Epithelial cell of proximal tubule (primary cell): ENCODE results near the gene APOA5. TPM values are rescaled to one million over a fixed set of nuclear protein-coding genes. Genes with fewer than 3 reads are reported as not detected.

Experiments used
- DNase-seq: peaks from one replicate; pipeline ENCODE4 v3.0.0-alpha.2; 2011; ENCODE audit warnings: low read depth
- H3K4me3 ChIP-seq: 2 replicates; pipeline ENCODE4 v1.5.1; 2011; ENCODE audit warnings: low read depth, mild to moderate bottlenecking, low read length
- total RNA-seq: library from RNA; depleted of rRNA; stranded (reverse); fragments of >200 nt; gene quantifications from 2 replicates; pipeline ENCODE4 v1.2.3, GENCODE V29; 2015
- TF ChIP-seq, protein P1 (sequence below): conservative IDR thresholded peaks from 2 replicates; pipeline ENCODE4 v1.5.1; 2012; ENCODE audit warnings: low read depth, mild to moderate bottlenecking, low read length

APOA5 gene
- not detected in 2 replicates for total RNA-seq

GRCh38 chr11:116791813-116792143 is at the start of gene APOA5:
TSS of gene APOA5 (minus strand) at chr11:116791879. CDS start at chr11:116791860, 19 bp downstream.
- H3K4me3 ChIP-seq: no peak within 1 kb of the TSS
- TF ChIP-seq, protein P1, sequence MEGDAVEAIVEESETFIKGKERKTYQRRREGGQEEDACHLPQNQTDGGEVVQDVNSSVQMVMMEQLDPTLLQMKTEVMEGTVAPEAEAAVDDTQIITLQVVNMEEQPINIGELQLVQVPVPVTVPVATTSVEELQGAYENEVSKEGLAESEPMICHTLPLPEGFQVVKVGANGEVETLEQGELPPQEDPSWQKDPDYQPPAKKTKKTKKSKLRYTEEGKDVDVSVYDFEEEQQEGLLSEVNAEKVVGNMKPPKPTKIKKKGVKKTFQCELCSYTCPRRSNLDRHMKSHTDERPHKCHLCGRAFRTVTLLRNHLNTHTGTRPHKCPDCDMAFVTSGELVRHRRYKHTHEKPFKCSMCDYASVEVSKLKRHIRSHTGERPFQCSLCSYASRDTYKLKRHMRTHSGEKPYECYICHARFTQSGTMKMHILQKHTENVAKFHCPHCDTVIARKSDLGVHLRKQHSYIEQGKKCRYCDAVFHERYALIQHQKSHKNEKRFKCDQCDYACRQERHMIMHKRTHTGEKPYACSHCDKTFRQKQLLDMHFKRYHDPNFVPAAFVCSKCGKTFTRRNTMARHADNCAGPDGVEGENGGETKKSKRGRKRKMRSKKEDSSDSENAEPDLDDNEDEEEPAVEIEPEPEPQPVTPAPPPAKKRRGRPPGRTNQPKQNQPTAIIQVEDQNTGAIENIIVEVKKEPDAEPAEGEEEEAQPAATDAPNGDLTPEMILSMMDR: no peak
- DNase-seq: no peak

GRCh38 chr11:116840746-116841296 is 49.1 kb upstream of the APOA5 start:
- TF ChIP-seq, protein P1: no peak
- DNase-seq: no peak
- H3K4me3 ChIP-seq: no peak overlapping the region

DNA sequence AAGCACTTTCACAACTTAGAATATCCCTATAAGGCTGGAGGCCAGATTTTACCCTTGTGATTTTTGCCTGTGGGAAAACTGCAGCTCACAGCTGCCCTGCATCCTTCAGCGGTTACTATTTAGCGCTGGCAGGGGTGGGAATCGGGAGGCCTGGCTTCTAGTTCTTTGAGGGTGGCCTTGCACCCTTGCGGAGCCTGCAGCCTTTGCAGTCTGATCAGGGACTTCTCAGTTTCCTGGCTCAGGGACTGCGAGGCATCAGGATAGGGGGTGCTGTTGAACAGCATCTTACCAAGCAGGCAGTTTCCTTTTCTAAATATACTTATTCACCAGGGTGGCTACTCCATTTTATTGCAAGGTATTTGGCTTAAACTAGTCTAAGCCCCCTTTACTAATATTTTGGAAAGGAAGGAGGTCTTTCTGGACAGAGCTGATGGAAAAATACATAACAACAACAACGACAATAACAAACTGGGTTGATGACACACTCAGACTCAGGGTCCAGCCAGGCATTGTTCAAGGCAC is 48.6 kb upstream of the APOA5 start:
- TF ChIP-seq, protein P1: peak; percentile 18
- no peak overlapping the region for H3K4me3 ChIP-seq
- DNase-seq: no peak

DNA sequence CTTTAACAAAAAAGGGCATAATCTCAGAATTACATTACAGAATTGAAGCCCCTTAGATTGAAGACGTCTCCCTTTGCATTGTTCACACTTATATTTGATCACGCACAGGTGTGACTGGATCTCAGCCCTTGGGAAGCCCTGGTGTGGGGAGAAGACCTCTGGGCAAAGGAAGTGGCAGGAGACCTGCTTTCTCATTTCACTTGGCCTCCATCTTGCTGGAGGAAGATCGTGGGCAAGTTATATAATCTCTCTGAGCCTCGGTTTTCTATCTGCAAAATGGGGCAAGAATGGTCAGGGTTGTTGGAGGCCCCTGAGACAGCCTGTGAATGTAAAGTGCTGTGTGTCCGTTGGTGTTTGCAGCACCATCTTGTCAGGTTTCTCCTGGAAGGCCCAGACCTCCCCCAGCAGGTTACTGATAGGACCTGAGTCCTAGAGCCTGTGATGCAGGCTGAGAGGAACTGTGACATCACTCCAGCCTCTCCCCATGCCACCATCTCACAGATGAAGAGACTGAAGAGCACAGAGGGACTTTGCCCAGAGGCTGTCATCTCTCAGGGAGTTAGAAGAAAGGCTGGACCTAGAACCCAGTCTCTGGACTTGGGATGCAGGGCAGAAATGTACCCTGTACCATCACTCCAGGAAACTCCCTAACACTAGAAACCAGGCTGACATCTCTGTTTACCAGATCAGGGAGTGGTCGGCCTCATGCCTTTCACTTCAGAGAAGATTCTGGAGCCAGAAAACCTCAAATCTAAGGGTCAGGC is 46.8 kb upstream of the APOA5 start:
- no peak overlapping the region for H3K4me3 ChIP-seq
- DNase-seq: no peak
- TF ChIP-seq, protein P1: no peak

DNA sequence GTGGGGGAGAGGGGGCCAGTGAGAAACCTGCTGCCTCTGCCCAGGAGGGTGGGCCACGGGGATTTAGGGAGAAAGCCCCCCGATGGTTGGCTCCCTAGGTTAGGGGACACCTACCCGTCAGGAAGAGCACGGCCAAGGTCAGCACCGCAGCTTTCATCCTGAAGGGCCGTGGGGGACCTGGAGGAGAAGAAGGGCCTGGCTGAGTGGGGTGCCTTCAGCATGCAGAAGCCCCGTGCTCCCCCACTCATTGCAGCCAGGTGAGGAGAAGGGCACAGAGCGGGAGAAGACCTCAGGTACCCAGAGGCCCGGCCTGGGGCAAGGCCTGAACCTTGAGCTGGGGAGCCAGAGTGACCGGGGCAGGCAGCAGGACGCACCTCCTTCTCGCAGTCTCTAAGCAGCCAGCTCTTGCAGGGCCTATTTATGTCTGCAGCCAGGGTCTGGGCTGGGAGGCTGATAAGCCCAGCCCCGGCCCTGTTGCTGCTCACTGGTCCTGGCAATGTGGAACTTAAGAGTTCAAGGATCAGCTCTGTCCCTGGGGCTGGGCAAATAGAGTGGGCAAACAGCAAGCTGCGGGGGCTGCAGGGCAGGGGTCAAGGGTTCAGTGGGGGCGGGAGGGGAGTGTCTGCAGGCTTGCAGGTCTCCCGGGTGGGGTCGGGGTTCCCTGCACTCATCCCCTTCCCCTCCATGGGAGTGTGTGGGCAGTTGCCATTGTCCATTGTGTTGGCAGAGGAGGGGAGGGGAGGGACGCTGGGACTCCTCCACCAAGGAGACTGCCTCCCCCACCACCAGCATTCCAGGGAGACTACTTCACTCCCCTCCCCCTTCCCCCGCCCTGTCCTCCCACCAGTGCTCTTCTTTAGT is 45.8 kb upstream of the APOA5 start, which contains the start of gene APOA1:
TSS of gene APOA1 (minus strand) at position 392 of the 861 bp plus-strand sequence. CDS start at position 157, 235 bp downstream.
- no peak within 1 kb of the TSS for H3K4me3 ChIP-seq
- TF ChIP-seq, protein P1: no peak
- no peak for DNase-seq

- no peak for DNase-seq
- H3K4me3 ChIP-seq: no peak overlapping the region
- TF ChIP-seq, protein P1: no peak
Observed at GRCh38 chr11:116836632-116836991, 44.9 kb upstream of the APOA5 start.
